HEK293 (cell line): Measurements from ENCODE around the gene HYOU1.

Experiments
- CTCF ChIA-PET: fragments of 350-600 bp; formaldehyde crosslinking; extraction: SDS; loops from one replicate; lab custom pipeline; 2021; ENCODE audit warnings: antibody characterized with exemption; lab: Yijun Ruan, JAX
- POLR2A ChIA-PET: fragments of 300-600 bp; formaldehyde crosslinking; extraction: SDS; loops from one replicate; lab custom pipeline; 2020; ENCODE audit warnings: antibody characterized with exemption, inconsistent platforms; lab: Yijun Ruan, JAX
- H3K27ac ChIP-seq: fragments of 200-500 bp; sonication (Bioruptor generic); 2 replicates; pipeline ENCODE4 v1.5.1; 2014; ENCODE audit warnings: low read depth, low read length, control low read depth, inconsistent platforms; ENCODE audit errors: extremely low read depth
- H3K36me3 ChIP-seq, 2 experiments: fragments of 200-500 bp in 1 of 2; sonication (Bioruptor generic) in 1 of 2; 1 replicate in 1 of 2; 2 replicates in 1 of 2; pipeline ENCODE4 v1.5.1; 2014 to 2017; ENCODE audit warnings: inconsistent platforms in 2 of 2, low read length in 2 of 2; ENCODE audit not compliant: control insufficient read depth in 2 of 2, insufficient read depth in 1 of 2
- H3K4me1 ChIP-seq: fragments of 200-500 bp; sonication (Bioruptor generic); 2 replicates; pipeline ENCODE4 v1.5.1; 2014; ENCODE audit warnings: mild to moderate bottlenecking, low read length, inconsistent platforms; ENCODE audit not compliant: control insufficient read depth, insufficient read depth
- H3K4me3 ChIP-seq: 2 replicates; pipeline ENCODE4 v1.5.1; 2011; ENCODE audit warnings: low read depth, mild to moderate bottlenecking, control low read depth, low read length, moderate library complexity
- H3K9me3 ChIP-seq: fragments of 200-500 bp; sonication (Bioruptor generic); 2 replicates; pipeline ENCODE4 v1.5.1; 2014; ENCODE audit warnings: low read depth, low read length, inconsistent platforms; ENCODE audit not compliant: control insufficient read depth, insufficient read depth
- BCL11A ChIP-seq: fragments of 450-650 bp; formaldehyde crosslinking; IDR thresholded peaks from 2 replicates; pipeline ENCODE4 v1.5.1; 2016; ENCODE audit warnings: low read depth, missing biosample characterization, missing genetic modification characterization
- HIC1 ChIP-seq: fragments of 450-650 bp; formaldehyde crosslinking; IDR thresholded peaks from 2 replicates; pipeline ENCODE4 v1.5.1; 2016; ENCODE audit warnings: missing biosample characterization, missing genetic modification characterization
- HOXA7 ChIP-seq: sonication (generic); formaldehyde crosslinking; IDR thresholded peaks from 2 replicates; pipeline ENCODE4 v1.8.1; 2022; ENCODE audit warnings: missing genetic modification reagents, borderline replicate concordance
- KLF16 ChIP-seq: fragments of 450-650 bp; formaldehyde crosslinking; IDR thresholded peaks from 2 replicates; pipeline ENCODE4 v1.5.1; 2017; ENCODE audit warnings: missing biosample characterization, missing genetic modification characterization
- OSR2 ChIP-seq: fragments of 450-650 bp; formaldehyde crosslinking; IDR thresholded peaks from 2 replicates; pipeline ENCODE4 v1.5.1; 2016; ENCODE audit warnings: missing biosample characterization, missing genetic modification characterization
- PRDM10 ChIP-seq: fragments of 450-650 bp; formaldehyde crosslinking; IDR thresholded peaks from 2 replicates; pipeline ENCODE4 v1.5.1; 2016; ENCODE audit warnings: missing biosample characterization, missing genetic modification characterization
- SALL2 ChIP-seq: fragments of 450-650 bp; formaldehyde crosslinking; IDR thresholded peaks from 2 replicates; pipeline ENCODE4 v1.5.0; 2017; ENCODE audit warnings: missing biosample characterization, mild to moderate bottlenecking, missing genetic modification characterization, borderline replicate concordance
- SCRT2 ChIP-seq: fragments of 450-650 bp; formaldehyde crosslinking; IDR thresholded peaks from 2 replicates; pipeline ENCODE4 v1.5.1; 2016; ENCODE audit warnings: missing biosample characterization, missing genetic modification characterization
- SP2 ChIP-seq: fragments of 450-650 bp; formaldehyde crosslinking; IDR thresholded peaks from 2 replicates; pipeline ENCODE4 v1.5.1; 2016; ENCODE audit warnings: missing biosample characterization, missing genetic modification characterization
- SP3 ChIP-seq: fragments of 450-650 bp; formaldehyde crosslinking; IDR thresholded peaks from 2 replicates; pipeline ENCODE4 v1.5.1; 2016; ENCODE audit warnings: missing biosample characterization, missing genetic modification characterization
- TSHZ1 ChIP-seq: fragments of 450-650 bp; formaldehyde crosslinking; IDR thresholded peaks from 2 replicates; pipeline ENCODE4 v1.5.1; 2016; ENCODE audit warnings: missing biosample characterization, missing genetic modification characterization, borderline replicate concordance
- ZBTB8A ChIP-seq: fragments of 450-650 bp; formaldehyde crosslinking; IDR thresholded peaks from 2 replicates; pipeline ENCODE4 v1.5.1; 2016; ENCODE audit warnings: missing biosample characterization, missing genetic modification characterization
- ZFHX2 ChIP-seq: fragments of 450-650 bp; formaldehyde crosslinking; conservative IDR thresholded peaks from 2 replicates; pipeline ENCODE4 v1.5.1; 2016; ENCODE audit warnings: missing biosample characterization, missing genetic modification characterization
- ZFP69B ChIP-seq: fragments of 450-650 bp; formaldehyde crosslinking; IDR thresholded peaks from 2 replicates; pipeline ENCODE4 v1.5.1; 2016; ENCODE audit warnings: missing biosample characterization, missing genetic modification characterization
- ZNF26 ChIP-seq: fragments of 450-650 bp; formaldehyde crosslinking; IDR thresholded peaks from 2 replicates; pipeline ENCODE4 v1.5.1; 2016; ENCODE audit warnings: missing biosample characterization, missing genetic modification characterization
- ZNF335 ChIP-seq: fragments of 450-650 bp; formaldehyde crosslinking; conservative IDR thresholded peaks from 2 replicates; pipeline ENCODE4 v1.5.1; 2016; ENCODE audit warnings: missing biosample characterization, missing genetic modification characterization
- ZNF37A ChIP-seq: fragments of 450-650 bp; IDR thresholded peaks from 2 replicates; pipeline ENCODE4 v1.5.1; 2018; ENCODE audit warnings: missing biosample characterization, missing genetic modification characterization
- ZNF404 ChIP-seq: fragments of 450-650 bp; formaldehyde crosslinking; IDR thresholded peaks from 2 replicates; pipeline ENCODE4 v1.5.1; 2017; ENCODE audit warnings: missing biosample characterization, missing genetic modification characterization
- ZNF629 ChIP-seq: fragments of 450-650 bp; formaldehyde crosslinking; IDR thresholded peaks from 2 replicates; pipeline ENCODE4 v1.5.1; 2017; ENCODE audit warnings: missing biosample characterization, missing genetic modification characterization
- ZNF76 ChIP-seq: fragments of 450-650 bp; formaldehyde crosslinking; IDR thresholded peaks from 2 replicates; pipeline ENCODE4; 2016; ENCODE audit warnings: low read depth, missing biosample characterization, missing genetic modification characterization, borderline replicate concordance
- ZNF843 ChIP-seq: fragments of 450-650 bp; formaldehyde crosslinking; IDR thresholded peaks from 2 replicates; pipeline ENCODE4 v1.5.1; 2016; ENCODE audit warnings: missing biosample characterization, missing genetic modification characterization
- TF ChIP-seq, protein P1 (sequence below): fragments of 450-650 bp; formaldehyde crosslinking; IDR thresholded peaks from 2 replicates; pipeline ENCODE4 v1.5.1; 2016; ENCODE audit warnings: missing biosample characterization, missing genetic modification characterization

Gene HYOU1

GRCh38 chr11:119030329-119031047, 26.5 kb downstream of the HYOU1 start, which contains the start of gene SLC37A4 (continued):
- TF ChIP-seq, protein P1, sequence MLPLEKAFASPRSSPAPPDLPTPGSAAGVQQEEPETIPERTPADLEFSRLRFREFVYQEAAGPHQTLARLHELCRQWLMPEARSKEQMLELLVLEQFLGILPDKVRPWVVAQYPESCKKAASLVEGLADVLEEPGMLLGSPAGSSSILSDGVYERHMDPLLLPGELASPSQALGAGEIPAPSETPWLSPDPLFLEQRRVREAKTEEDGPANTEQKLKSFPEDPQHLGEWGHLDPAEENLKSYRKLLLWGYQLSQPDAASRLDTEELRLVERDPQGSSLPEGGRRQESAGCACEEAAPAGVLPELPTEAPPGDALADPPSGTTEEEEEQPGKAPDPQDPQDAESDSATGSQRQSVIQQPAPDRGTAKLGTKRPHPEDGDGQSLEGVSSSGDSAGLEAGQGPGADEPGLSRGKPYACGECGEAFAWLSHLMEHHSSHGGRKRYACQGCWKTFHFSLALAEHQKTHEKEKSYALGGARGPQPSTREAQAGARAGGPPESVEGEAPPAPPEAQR (tag by site-specific recombination), result no peak
- TF ChIP-seq OSR2 (tag by site-specific recombination) (peak; percentile 66), KLF16 (tag by site-specific recombination) (0 out of 2 replicates have a peak, but pooled peaks have one; percentile 29), TSHZ1 (tag by site-specific recombination) (no peak), ZNF843 (tag by site-specific recombination) (no peak), ZNF629 (0 out of 2 replicates have a peak, but pooled peaks have one; percentile 10), ZFHX2 (peak; percentile 96), BCL11A (tag by site-specific recombination) (no peak), ZNF37A (no peak), SP3 (tag by site-specific recombination) (peak; percentile 80), ZNF76 (0 out of 2 replicates have a peak, but pooled peaks have one; percentile 35), SP2 (tag by site-specific recombination) (peak; percentile 79), HIC1 (tag by site-specific recombination) (peak; percentile 74)

GRCh38 chr11:119030029-119030328, 27.0 kb downstream of the HYOU1 start:
- H3K4me3 ChIP-seq, result peak overlapping the region; percentile 82
- POLR2A ChIA-PET, result interaction anchor here (0.6 to 2.4 kb wide), 8 partner anchors 9 to 291 kb away, joined by 3 to 10 read pairs (median 4); partner anchors contain the start of genes CENATAC, RPS25 and TRAPPC4
- H3K36me3 ChIP-seq, result peaks cover 0 to 42% of the 10 kb centered on the region in 2 experiments; a peak in 1 of 3 replicates
- no peaks in the 10 kb centered on the region for H3K4me1 ChIP-seq
- H3K9me3 ChIP-seq, result no peaks in the 10 kb centered on the region
- CTCF ChIA-PET, result interaction anchor here (0.6 to 2.1 kb wide), 8 partner anchors 11 to 102 kb away, joined by 3 to 8 read pairs (median 4); partner anchors contain the start of genes HMBS, RPS25, TRAPPC4 and VPS11
- no peak for TF ChIP-seq PRDM10
- TF ChIP-seq ZNF335, result peak; percentile 84
- TF ChIP-seq ZNF26 (tag by site-specific recombination), result no peak
- TF ChIP-seq SALL2 (tag by site-specific recombination), result 0 out of 2 replicates have a peak, but pooled peaks have one; percentile 17
- peak; percentile 64; the same call in 1 of the 2 replicates for TF ChIP-seq SCRT2 (tag by site-specific recombination)
- TF ChIP-seq ZBTB8A (tag by site-specific recombination), result peak; percentile 93
- TF ChIP-seq HOXA7 (CRISPR knock-in tag), result no peak
- no peak for TF ChIP-seq ZNF404 (tag by site-specific recombination)
- 0 out of 2 replicates have a peak, but pooled peaks have one; percentile 9 for TF ChIP-seq ZFP69B (tag by site-specific recombination)
- TF ChIP-seq, all 188 proteins: peak for 5
- peak overlapping the region; percentile 83; the same call in 1 of the 2 replicates for H3K27ac ChIP-seq
